Measurements from ENCODE around the gene ZNF688. TPM values are rescaled to one million over a fixed set of nuclear protein-coding genes. Genes with fewer than 3 reads are reported as not detected.
A peak's percentile ranks its signal among the peaks of the same experiment; 100 is the strongest.

ZNF688 gene
- total RNA-seq, 4 donors from 2014 or later, result 9.6 to 27.1 (median 12.5) TPM

GRCh38 chr16:30585022-30585399 is 13.5 kb upstream of the ZNF688 start:
- intact Hi-C loops (cut with DNase I; ENCODE audit: low total_unique reads), result no loop called here
- Histone ChIP-seq H3K9me3 (no peaks in the 10 kb centered on the region), H3K36me3 (no peaks in the 10 kb centered on the region), H3K4me3 (peak overlapping the region; percentile 59 to 79), H3K27me3 (no peaks in the 10 kb centered on the region), H3K4me1 (peaks cover 0 to 4% of the 10 kb centered on the region in 2 donors), H3K27ac (peak overlapping the region; percentile 76 to 93)
- no peak for TF ChIP-seq POLR2A (IDR thresholded peaks at IDR 0.05)
- TF ChIP-seq CTCF (IDR thresholded peaks at IDR 0.05), result no peak
- DNase-seq, result no peak

GRCh38 chr16:30582611-30583340 is 11.3 kb upstream of the ZNF688 start:
- intact Hi-C loops (cut with DNase I; ENCODE audit: low total_unique reads), result no loop called here
- H3K27me3 ChIP-seq, result no peaks in the 10 kb centered on the region
- peaks cover 0 to 4% of the 10 kb centered on the region in 2 donors for H3K4me1 ChIP-seq
- no peak overlapping the region for H3K4me3 ChIP-seq
- no peaks in the 10 kb centered on the region for H3K36me3 ChIP-seq
- TF ChIP-seq POLR2A (IDR thresholded peaks at IDR 0.05) (no peak), CTCF (IDR thresholded peaks at IDR 0.05) (no peak)
- no peak for DNase-seq
- H3K9me3 ChIP-seq, result no peaks in the 10 kb centered on the region
- no peak overlapping the region for H3K27ac ChIP-seq

- no peaks in the 10 kb centered on the region for H3K27me3 ChIP-seq
- no peaks in the 10 kb centered on the region for H3K9me3 ChIP-seq
- no peaks in the 10 kb centered on the region for H3K36me3 ChIP-seq
- TF ChIP-seq POLR2A (IDR thresholded peaks at IDR 0.05), result no peak
- no peak for TF ChIP-seq CTCF (IDR thresholded peaks at IDR 0.05)
- peaks cover 0 to 4% of the 10 kb centered on the region in 2 donors for H3K4me1 ChIP-seq
- intact Hi-C loops (cut with DNase I; ENCODE audit: low total_unique reads), result no loop called here
- H3K27ac ChIP-seq, result no peak overlapping the region
- no peak for DNase-seq
- H3K4me3 ChIP-seq, result no peak overlapping the region
Measured at GRCh38 chr16:30581457-30581856, 9.9 kb upstream of the ZNF688 start.

- no peak for TF ChIP-seq CTCF (IDR thresholded peaks at IDR 0.05)
- no peak for TF ChIP-seq POLR2A (IDR thresholded peaks at IDR 0.05)
- intact Hi-C loops (cut with DNase I; ENCODE audit: low total_unique reads), result no loop called here
- H3K27ac ChIP-seq, result no peak overlapping the region
- H3K9me3 ChIP-seq, result no peaks in the 10 kb centered on the region
- H3K4me1 ChIP-seq, result peaks cover 0 to 6% of the 10 kb centered on the region in 2 donors
- DNase-seq, result no peak
- no peak overlapping the region for H3K4me3 ChIP-seq
- H3K27me3 ChIP-seq, result no peaks in the 10 kb centered on the region
- no peaks in the 10 kb centered on the region for H3K36me3 ChIP-seq
Measured at GRCh38 chr16:30574678-30575077, 3.2 kb upstream of the ZNF688 start.

- Histone ChIP-seq H3K4me3 (peak overlapping the region; percentile 53 to 91), H3K27ac (peak overlapping the region; percentile 96 to 99), H3K4me1 (peaks cover 0 to 6% of the 10 kb centered on the region in 2 donors), H3K36me3 (no peaks in the 10 kb centered on the region), H3K27me3 (no peaks in the 10 kb centered on the region), H3K9me3 (no peaks in the 10 kb centered on the region)
- DNase-seq, result peak; percentile 40 to 56
- TF ChIP-seq CTCF (IDR thresholded peaks at IDR 0.05), result no peak
- no peak for TF ChIP-seq POLR2A (IDR thresholded peaks at IDR 0.05)
- intact Hi-C loops (cut with DNase I; ENCODE audit: low total_unique reads), result no loop called here
Measured at GRCh38 chr16:30570636-30571444, 674 bp downstream of the ZNF688 start.

All from uterus (tissue), 4 donors.